Adipocyte (in vitro differentiated cells): ENCODE measurements around the gene INO80B.
A peak's percentile ranks its signal among the peaks of the same experiment; 100 is the strongest.

Source experiments
- DNase-seq: peaks from one replicate; pipeline ENCODE4 v3.0.0-alpha.2; 2015; ENCODE audit warnings: low read depth
- H3K27me3 ChIP-seq: replicated peaks from 2 replicates; pipeline ENCODE4 v1.7.0; 2013; ENCODE audit warnings: mild to moderate bottlenecking, low read length, moderate library complexity; ENCODE audit not compliant: control insufficient read depth, insufficient read depth
- H3K36me3 ChIP-seq: 2 replicates; pipeline ENCODE4 v1.7.0; 2013; ENCODE audit warnings: low read length, mild to moderate bottlenecking, moderate library complexity; ENCODE audit not compliant: control insufficient read depth, insufficient read depth, severe bottlenecking
- H3K4me1 ChIP-seq: 2 replicates; pipeline ENCODE4 v1.7.0; 2013; ENCODE audit warnings: mild to moderate bottlenecking, low read length, moderate library complexity; ENCODE audit not compliant: control insufficient read depth, insufficient read depth
- H3K4me3 ChIP-seq: 2 replicates; pipeline ENCODE4 v1.7.0; 2013; ENCODE audit warnings: mild to moderate bottlenecking, low read length, moderate library complexity
- H3K9ac ChIP-seq: 2 replicates; pipeline ENCODE4 v1.7.0; 2013; ENCODE audit warnings: mild to moderate bottlenecking, low read length, moderate library complexity
- H3K9me3 ChIP-seq: 2 replicates; pipeline ENCODE4 v1.7.0; 2013; ENCODE audit warnings: mild to moderate bottlenecking, low read length, moderate library complexity; ENCODE audit not compliant: control insufficient read depth

The INO80B gene

DNA sequence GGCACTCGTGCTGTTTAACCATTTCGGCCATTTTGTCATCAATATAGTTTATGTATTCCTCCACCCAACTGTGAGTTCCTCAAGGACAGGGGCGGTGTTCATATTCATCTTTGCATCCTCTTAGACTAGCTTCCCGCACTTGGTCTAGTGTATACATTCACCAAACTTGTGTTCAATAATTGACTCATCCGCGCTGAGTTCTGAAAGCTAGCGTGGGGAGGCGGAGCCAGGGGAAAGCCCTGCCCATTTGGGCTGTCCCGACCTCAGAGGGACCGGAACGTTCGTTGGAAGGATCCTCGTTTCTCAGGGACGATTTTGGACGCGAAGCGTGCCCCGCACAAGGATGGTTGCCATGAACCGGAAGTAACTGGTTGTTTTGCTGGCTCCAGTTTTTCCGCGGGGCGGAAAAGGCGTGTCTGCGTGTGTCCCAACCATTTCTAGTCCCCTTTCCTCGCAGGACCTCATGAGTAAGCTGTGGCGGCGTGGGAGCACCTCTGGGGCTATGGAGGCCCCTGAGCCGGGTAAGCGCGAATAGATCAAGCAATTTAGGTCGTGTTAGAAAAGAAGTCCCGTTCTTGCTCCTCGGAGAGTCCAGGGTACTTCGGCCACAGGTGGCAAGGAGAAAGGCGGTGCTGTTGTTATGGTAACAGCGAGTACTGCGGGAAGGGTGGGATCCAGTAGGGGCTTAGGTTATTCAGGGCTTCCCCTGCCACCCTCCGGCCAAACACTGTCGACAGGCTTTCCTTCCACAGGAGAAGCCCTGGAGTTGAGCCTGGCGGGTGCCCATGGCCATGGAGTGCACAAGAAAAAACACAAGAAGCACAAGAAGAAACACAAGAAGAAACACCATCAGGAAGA, at the start of gene INO80B:
Gene INO80B, plus strand, starts transcription at position 434 of the 858 bp plus-strand sequence. Its CDS starts 30 bp downstream, at position 464.
- Histone ChIP-seq H3K36me3 (no peaks in the 10 kb centered on the region), H3K27me3 (no peaks in the 10 kb centered on the region), H3K4me1 (peaks cover 23% of the 10 kb centered on the region), H3K4me3 (peak within 1 kb of the TSS; percentile 92), H3K9ac (peak within 1 kb of the TSS; percentile 89), H3K9me3 (no peaks in the 10 kb centered on the region)
- DNase-seq, result peak; percentile 99

- Histone ChIP-seq H3K9ac (no peak overlapping the region), H3K4me3 (no peak overlapping the region), H3K27me3 (no peaks in the 10 kb centered on the region), H3K36me3 (no peaks in the 10 kb centered on the region), H3K9me3 (no peaks in the 10 kb centered on the region), H3K4me1 (no peaks in the 10 kb centered on the region)
- DNase-seq, result no peak
These were observed 48.9 kb upstream of the INO80B start for GRCh38 chr2:74406035-74406434.

- H3K4me1 ChIP-seq, result no peaks in the 10 kb centered on the region
- no peaks in the 10 kb centered on the region for H3K9me3 ChIP-seq
- H3K9ac ChIP-seq, result no peak overlapping the region
- no peaks in the 10 kb centered on the region for H3K36me3 ChIP-seq
- DNase-seq, result no peak
- no peak overlapping the region for H3K4me3 ChIP-seq
- H3K27me3 ChIP-seq, result no peaks in the 10 kb centered on the region
These were observed 47.2 kb upstream of the INO80B start for GRCh38 chr2:74407682-74408081.

GRCh38 chr2:74413001-74413698, 41.7 kb upstream of the INO80B start:
- Histone ChIP-seq H3K36me3 (no peaks in the 10 kb centered on the region), H3K9ac (no peak overlapping the region), H3K4me3 (no peak overlapping the region), H3K9me3 (no peaks in the 10 kb centered on the region), H3K27me3 (no peaks in the 10 kb centered on the region), H3K4me1 (peaks cover 16% of the 10 kb centered on the region)
- DNase-seq, result no peak

- DNase-seq, result no peak
- H3K36me3 ChIP-seq, result no peaks in the 10 kb centered on the region
- H3K9me3 ChIP-seq, result no peaks in the 10 kb centered on the region
- H3K27me3 ChIP-seq, result no peaks in the 10 kb centered on the region
- H3K4me1 ChIP-seq, result peaks cover 16% of the 10 kb centered on the region
- H3K4me3 ChIP-seq, result peak overlapping the region; percentile 82
- H3K9ac ChIP-seq, result peak overlapping the region; percentile 83
These were observed 40.4 kb upstream of the INO80B start for GRCh38 chr2:74414441-74414840.

DNA sequence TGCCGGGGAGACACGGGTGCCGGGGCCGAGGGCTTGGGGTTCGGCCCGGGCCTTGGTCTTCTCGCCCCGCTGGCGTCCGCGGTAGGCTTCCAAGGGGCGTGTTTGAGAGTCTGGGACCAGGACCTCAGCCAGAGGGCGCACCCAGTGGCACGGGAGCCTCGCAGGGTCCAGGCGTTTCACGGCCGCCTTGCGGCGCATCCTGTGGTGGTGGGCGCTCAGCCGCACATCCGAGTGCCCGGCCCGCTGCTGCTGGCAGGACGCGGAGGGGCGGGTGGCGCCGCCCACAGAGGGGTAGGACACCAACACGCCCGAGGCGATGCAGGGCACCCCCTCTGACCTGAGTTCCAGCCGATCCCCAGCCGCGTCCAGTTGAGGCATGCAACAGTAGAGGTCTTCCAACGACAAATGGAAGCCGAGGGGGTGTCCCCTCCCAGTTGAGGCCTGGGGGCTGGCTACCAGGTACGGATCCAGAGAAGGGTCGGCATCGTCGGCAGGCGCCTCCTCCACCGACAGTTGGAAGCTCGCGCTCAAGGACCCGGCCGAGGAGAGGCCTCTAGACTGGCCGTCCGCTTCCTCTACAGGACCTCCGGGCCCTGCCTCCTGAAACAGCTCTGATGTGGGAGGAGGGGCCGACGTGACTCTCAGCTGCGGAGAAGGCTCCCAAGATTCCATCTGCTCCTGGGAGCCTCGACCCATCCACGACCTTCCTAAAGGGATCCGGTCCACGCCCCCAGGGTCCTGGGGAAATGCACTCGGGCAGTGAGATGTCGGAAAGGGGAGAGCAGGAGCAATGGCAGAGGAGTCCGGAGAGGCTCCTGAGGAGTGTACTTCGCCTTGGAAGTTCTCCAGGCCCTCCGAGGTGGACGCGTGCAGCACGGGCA, 39.8 kb upstream of the INO80B start:
- Histone ChIP-seq H3K4me3 (peak overlapping the region; percentile 82), H3K9ac (peak overlapping the region; percentile 83), H3K9me3 (no peaks in the 10 kb centered on the region), H3K27me3 (no peaks in the 10 kb centered on the region), H3K4me1 (peaks cover 16% of the 10 kb centered on the region), H3K36me3 (no peaks in the 10 kb centered on the region)
- DNase-seq, result no peak

GRCh38 chr2:74415762-74416395, 39.0 kb upstream of the INO80B start:
- no peaks in the 10 kb centered on the region for H3K27me3 ChIP-seq
- H3K36me3 ChIP-seq, result no peaks in the 10 kb centered on the region
- H3K9me3 ChIP-seq, result no peaks in the 10 kb centered on the region
- peak overlapping the region; percentile 82 for H3K4me3 ChIP-seq
- peaks cover 17% of the 10 kb centered on the region for H3K4me1 ChIP-seq
- no peak for DNase-seq
- peak overlapping the region; percentile 83 for H3K9ac ChIP-seq

DNA sequence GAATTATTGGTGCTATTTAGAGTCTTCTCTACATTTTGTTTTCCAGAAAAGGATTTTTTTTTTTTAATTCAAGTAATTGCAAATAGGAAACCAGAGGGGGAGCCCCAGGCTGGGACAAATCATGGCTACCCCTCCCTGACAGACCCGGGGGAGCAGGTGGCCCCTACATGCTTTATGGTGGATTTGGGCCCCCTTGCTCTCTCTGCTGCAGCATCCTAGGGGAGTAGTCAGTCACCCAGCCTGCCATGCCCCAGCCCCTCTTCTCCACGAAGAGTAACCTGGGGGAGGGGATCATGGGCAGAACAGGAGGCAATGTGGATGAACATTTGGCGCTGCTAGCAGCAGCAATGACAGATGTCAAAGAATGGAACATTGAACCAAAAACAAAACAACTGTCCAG, 38.1 kb upstream of the INO80B start:
- no peak for DNase-seq
- Histone ChIP-seq H3K4me1 (peaks cover 25% of the 10 kb centered on the region), H3K9ac (no peak overlapping the region), H3K4me3 (no peak overlapping the region), H3K27me3 (no peaks in the 10 kb centered on the region), H3K36me3 (no peaks in the 10 kb centered on the region), H3K9me3 (no peaks in the 10 kb centered on the region)

- Histone ChIP-seq H3K9ac (no peak overlapping the region), H3K36me3 (no peaks in the 10 kb centered on the region), H3K9me3 (no peaks in the 10 kb centered on the region), H3K27me3 (no peaks in the 10 kb centered on the region), H3K4me1 (peaks cover 29% of the 10 kb centered on the region), H3K4me3 (no peak overlapping the region)
- DNase-seq, result no peak
These were observed 37.7 kb upstream of the INO80B start for GRCh38 chr2:74417197-74417596.

DNA sequence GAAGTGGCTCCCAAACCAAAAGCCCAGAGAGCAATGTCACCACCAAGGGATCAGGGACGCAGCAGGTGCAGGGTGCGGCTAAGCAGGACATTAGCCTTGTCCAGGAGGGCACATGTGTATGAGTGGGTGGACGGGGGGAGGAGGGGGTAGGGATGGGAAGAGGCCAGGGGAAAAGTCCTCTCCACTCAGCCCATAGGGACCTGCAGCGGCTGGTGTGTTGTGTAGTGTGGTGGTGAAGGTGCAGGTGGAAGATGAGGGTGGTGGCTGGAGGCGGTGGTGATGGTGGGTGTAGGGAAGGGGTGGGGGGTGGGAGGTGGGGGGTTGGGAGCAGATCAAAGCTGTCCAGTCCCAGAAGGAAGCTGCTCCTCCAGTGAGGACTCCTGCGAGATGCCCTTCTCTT, 37.1 kb upstream of the INO80B start:
- Histone ChIP-seq H3K9ac (no peak overlapping the region), H3K27me3 (no peaks in the 10 kb centered on the region)

More for the DNA sequence above, 37.1 kb upstream of the INO80B start:
- no peaks in the 10 kb centered on the region for H3K36me3 ChIP-seq
- DNase-seq, result no peak
- no peaks in the 10 kb centered on the region for H3K9me3 ChIP-seq
- peaks cover 30% of the 10 kb centered on the region for H3K4me1 ChIP-seq
- no peak overlapping the region for H3K4me3 ChIP-seq
